Liver (tissue), 9 donors: ENCODE results near the gene PKP1. TPM values are rescaled to one million over a fixed set of nuclear protein-coding genes. Genes with fewer than 3 reads are reported as not detected.

Source experiments
- DNase-seq: peaks from one replicate; pipeline ENCODE4 v3.0.0-alpha.2; 2017; ENCODE audit warnings: low spot score
- H3K27ac ChIP-seq, 2 donors: one replicate each; pipeline ENCODE4 v1.7.0; 2013; ENCODE audit warnings: inconsistent platforms in 2 of 2, low read length in 2 of 2, control low read depth in 1 of 2, low read depth in 1 of 2, mild to moderate bottlenecking in 1 of 2
- H3K27me3 ChIP-seq, 4 donors: one replicate each; pipeline versions ENCODE4 v1.6.1 to v1.7.0; 2013; ENCODE audit warnings: low read length in 3 of 4, inconsistent platforms in 1 of 4, mild to moderate bottlenecking in 1 of 4, moderate library complexity in 1 of 4; ENCODE audit not compliant: control insufficient read depth in 4 of 4, insufficient read depth in 4 of 4
- H3K36me3 ChIP-seq, 4 donors: one replicate each; pipeline versions ENCODE4 v1.6.1 to v1.7.0; 2013; ENCODE audit warnings: low read length in 3 of 4, mild to moderate bottlenecking in 3 of 4, low read depth in 1 of 4, moderate library complexity in 1 of 4; ENCODE audit not compliant: control insufficient read depth in 4 of 4, insufficient read depth in 3 of 4
- H3K4me1 ChIP-seq, 4 donors: one replicate each; pipeline versions ENCODE4 v1.6.1 to v1.7.0; 2013; ENCODE audit warnings: low read length in 3 of 4, mild to moderate bottlenecking in 3 of 4, moderate library complexity in 1 of 4; ENCODE audit not compliant: control insufficient read depth in 4 of 4, insufficient read depth in 4 of 4
- H3K4me3 ChIP-seq, 3 donors: one replicate each; pipeline versions ENCODE4 v1.6.1 to v1.7.0; 2013; ENCODE audit warnings: low read length in 3 of 3, control low read depth in 1 of 3, low read depth in 1 of 3, mild to moderate bottlenecking in 1 of 3
- H3K9ac ChIP-seq, 2 donors: one replicate each; pipeline ENCODE4 v1.7.0; 2013; ENCODE audit warnings: low read length in 2 of 2, mild to moderate bottlenecking in 2 of 2, moderate library complexity in 2 of 2, control low read depth in 1 of 2, low read depth in 1 of 2
- H3K9me3 ChIP-seq, 4 donors: one replicate each; pipeline versions ENCODE4 v1.6.1 to v1.7.0; 2013; ENCODE audit warnings: low read length in 3 of 4; ENCODE audit not compliant: control insufficient read depth in 4 of 4
- CTCF ChIP-seq: fragments of 150-350 bp; IDR thresholded peaks from 2 replicates; pipeline ENCODE4 v1.5.1; 2017; ENCODE audit warnings: improper control_type of control experiment, low read depth, low read length; ENCODE audit not compliant: missing input control
- EGR1 ChIP-seq, 2 donors: IDR thresholded peaks; 2 replicates each; pipeline ENCODE4 v1.6.1; 2016 to 2018; ENCODE audit warnings: antibody characterized with exemption in 2 of 2, low read depth in 2 of 2
- FOXA1 ChIP-seq: IDR thresholded peaks from 2 replicates; pipeline ENCODE4 v1.6.1; 2016; ENCODE audit warnings: antibody characterized with exemption
- FOXA2 ChIP-seq: IDR thresholded peaks from 2 replicates; pipeline ENCODE4 v1.6.1; 2016; ENCODE audit warnings: antibody characterized with exemption
- HNF4A ChIP-seq, 2 donors: conservative IDR thresholded peaks; 2 replicates each; pipeline ENCODE4 v1.6.1; 2016; ENCODE audit warnings: antibody characterized with exemption in 2 of 2, mild to moderate bottlenecking in 2 of 2
- HNF4G ChIP-seq: IDR thresholded peaks from 2 replicates; pipeline ENCODE4 v1.6.1; 2016; ENCODE audit warnings: antibody characterized with exemption
- JUND ChIP-seq, 2 donors: IDR thresholded peaks; 2 replicates each; pipeline ENCODE4 v1.6.1; 2016; ENCODE audit warnings: antibody characterized with exemption in 2 of 2
- NR2F2 ChIP-seq: IDR thresholded peaks from 2 replicates; pipeline ENCODE4 v1.6.1; 2016; ENCODE audit warnings: antibody characterized with exemption
- RAD21 ChIP-seq, 2 donors: IDR thresholded peaks; 2 replicates each; pipeline ENCODE4 v1.6.1; 2016; ENCODE audit warnings: antibody characterized with exemption in 2 of 2, mild to moderate bottlenecking in 2 of 2
- REST ChIP-seq: IDR thresholded peaks from 2 replicates; pipeline ENCODE4 v1.6.1; 2016; ENCODE audit warnings: antibody characterized with exemption, mild to moderate bottlenecking
- RXRA ChIP-seq, 2 donors: IDR thresholded peaks; 2 replicates each; pipeline ENCODE4 v1.6.1; 2017 to 2018; ENCODE audit warnings: antibody characterized with exemption in 2 of 2, mild to moderate bottlenecking in 1 of 2
- SP1 ChIP-seq: IDR thresholded peaks from 2 replicates; pipeline ENCODE4 v1.6.1; 2018; ENCODE audit warnings: antibody characterized with exemption, mild to moderate bottlenecking
- TAF1 ChIP-seq: conservative IDR thresholded peaks from 2 replicates; pipeline ENCODE4 v1.6.1; 2016; ENCODE audit warnings: antibody characterized with exemption, mild to moderate bottlenecking
- YY1 ChIP-seq: IDR thresholded peaks from 2 replicates; pipeline ENCODE4 v1.6.1; 2016; ENCODE audit warnings: antibody characterized with exemption, mild to moderate bottlenecking
- WGBS: extraction: QIAGEN DNeasy Blood & Tissue Kit; methylation state at CpG from one replicate; pipeline ENCODE4 v1.1.7; 2013; 5-methylcytosine and 5-hydroxymethylcytosine counted together
- polyA plus RNA-seq, 2 donors: library from polyadenylated mRNA; stranded (reverse) in 1 of 2; unstranded in 1 of 2; fragments of 200-250 nt in 1 of 2; fragments of >200 nt in 1 of 2; fragmentation: Nextera tagmentation in 1 of 2; extraction: Ambion mirVana in 1 of 2; gene quantifications; one replicate each; pipeline versions ENCODE4 v1.2.1 to v1.2.3, GENCODE V29; 2013 to 2015
- total RNA-seq, 2 donors: library from RNA; depleted of rRNA; stranded (reverse); fragments of >200 nt; gene quantifications; one replicate each; pipeline ENCODE4 v1.2.3, GENCODE V29; 2014
- TF ChIP-seq, protein P1 (sequence below): IDR thresholded peaks from 2 replicates; pipeline ENCODE4 v1.6.1; 2016; ENCODE audit warnings: antibody characterized with exemption
- TF ChIP-seq, protein P2 (sequence below): IDR thresholded peaks from 2 replicates; pipeline ENCODE4 v1.6.1; 2016; ENCODE audit warnings: antibody characterized with exemption
- TF ChIP-seq, protein P3 (sequence below): IDR thresholded peaks from 2 replicates; pipeline ENCODE4 v1.6.1; 2016; ENCODE audit warnings: antibody characterized with exemption
- donor health status: healthy.
- donor health status: healthy.
- donor health status: healthy.
- donor health status: healthy.
- donor health status: healthy.

The PKP1 gene
- total and polyA plus RNA-seq, 4 donors: 0.01 TPM; not detected in 3

DNA sequence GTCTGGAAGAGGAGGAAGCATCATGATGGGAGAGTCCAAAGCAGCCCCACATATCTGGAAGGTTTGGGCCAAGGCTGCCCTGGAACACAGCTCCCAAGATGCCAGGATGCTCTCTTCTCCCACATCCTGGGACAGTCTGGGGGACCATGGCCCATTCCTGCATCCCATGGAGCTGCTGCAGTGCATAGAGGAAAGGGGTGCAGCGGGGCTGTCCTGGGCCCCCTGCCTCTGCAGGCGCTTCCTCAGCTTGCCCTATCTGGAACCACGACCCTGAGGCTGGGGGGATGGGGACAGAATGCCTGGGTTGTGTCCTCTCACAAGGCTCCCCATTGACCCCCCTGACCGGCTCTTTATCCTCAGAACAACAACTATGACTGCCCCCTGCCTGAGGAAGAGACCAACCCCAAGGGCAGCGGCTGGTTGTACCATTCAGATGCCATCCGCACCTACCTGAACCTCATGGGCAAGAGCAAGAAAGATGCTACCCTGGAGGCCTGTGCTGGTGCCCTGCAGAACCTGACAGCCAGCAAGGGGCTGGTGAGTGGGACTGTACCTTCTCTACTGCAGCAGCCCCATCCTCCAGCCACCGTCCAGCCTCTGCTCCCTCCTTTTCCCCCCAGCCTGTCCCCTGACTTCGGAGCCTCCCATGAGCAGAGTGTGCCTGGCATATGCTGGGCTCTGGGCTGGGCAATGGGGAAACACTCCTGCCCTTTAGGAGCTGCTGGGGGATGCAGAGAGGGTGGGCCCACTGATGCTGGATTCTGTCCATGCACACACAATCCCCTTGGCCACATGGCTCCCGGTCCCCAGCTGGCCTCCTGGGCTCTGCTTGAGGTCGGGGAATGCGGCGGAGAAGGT, 39.6 kb downstream of the PKP1 start:
- Histone ChIP-seq H3K27ac (no peak overlapping the region), H3K4me3 (no peak overlapping the region), H3K9me3 (no peaks in the 10 kb centered on the region), H3K4me1 (no peaks in the 10 kb centered on the region), H3K9ac (no peak overlapping the region), H3K27me3 (no peaks in the 10 kb centered on the region), H3K36me3 (no peaks in the 10 kb centered on the region)
- no peak for TF ChIP-seq RXRA (IDR thresholded peaks at IDR 0.05)
- no peak for TF ChIP-seq FOXA2
- TF ChIP-seq, protein P1, sequence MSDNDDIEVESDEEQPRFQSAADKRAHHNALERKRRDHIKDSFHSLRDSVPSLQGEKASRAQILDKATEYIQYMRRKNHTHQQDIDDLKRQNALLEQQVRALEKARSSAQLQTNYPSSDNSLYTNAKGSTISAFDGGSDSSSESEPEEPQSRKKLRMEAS: no peak
- TF ChIP-seq SP1: no peak
- no peak for TF ChIP-seq NR2F2
- no peak for TF ChIP-seq JUND (IDR thresholded peaks at IDR 0.05)
- TF ChIP-seq FOXA1: no peak
- TF ChIP-seq TAF1: no peak
- TF ChIP-seq, protein P2, sequence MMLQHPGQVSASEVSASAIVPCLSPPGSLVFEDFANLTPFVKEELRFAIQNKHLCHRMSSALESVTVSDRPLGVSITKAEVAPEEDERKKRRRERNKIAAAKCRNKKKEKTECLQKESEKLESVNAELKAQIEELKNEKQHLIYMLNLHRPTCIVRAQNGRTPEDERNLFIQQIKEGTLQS: no peak
- WGBS: 88% methylated on average over 12 of the region's 12 CpGs
- no peak for DNase-seq

- Histone ChIP-seq H3K27me3 (no peaks in the 10 kb centered on the region), H3K9me3 (no peaks in the 10 kb centered on the region), H3K9ac (no peak overlapping the region), H3K36me3 (no peaks in the 10 kb centered on the region), H3K4me3 (no peak overlapping the region), H3K4me1 (no peaks in the 10 kb centered on the region), H3K27ac (no peak overlapping the region)
- no peak for TF ChIP-seq RXRA (IDR thresholded peaks at IDR 0.05)
- no peak for TF ChIP-seq HNF4G
- TF ChIP-seq FOXA1: no peak
- no peak for TF ChIP-seq JUND (IDR thresholded peaks at IDR 0.05)
- no peak for TF ChIP-seq SP1
- no peak for TF ChIP-seq EGR1 (IDR thresholded peaks at IDR 0.05; ENCODE audit: low read depth in 2 of 2)
- TF ChIP-seq RAD21 (IDR thresholded peaks at IDR 0.05): no peak
- no peak for TF ChIP-seq YY1
- DNase-seq: no peak
- 97% methylated on average over 4 of the region's 4 CpGs for WGBS
These were observed 41.0 kb downstream of the PKP1 start for GRCh38 chr1:201324306-201324705.

DNA sequence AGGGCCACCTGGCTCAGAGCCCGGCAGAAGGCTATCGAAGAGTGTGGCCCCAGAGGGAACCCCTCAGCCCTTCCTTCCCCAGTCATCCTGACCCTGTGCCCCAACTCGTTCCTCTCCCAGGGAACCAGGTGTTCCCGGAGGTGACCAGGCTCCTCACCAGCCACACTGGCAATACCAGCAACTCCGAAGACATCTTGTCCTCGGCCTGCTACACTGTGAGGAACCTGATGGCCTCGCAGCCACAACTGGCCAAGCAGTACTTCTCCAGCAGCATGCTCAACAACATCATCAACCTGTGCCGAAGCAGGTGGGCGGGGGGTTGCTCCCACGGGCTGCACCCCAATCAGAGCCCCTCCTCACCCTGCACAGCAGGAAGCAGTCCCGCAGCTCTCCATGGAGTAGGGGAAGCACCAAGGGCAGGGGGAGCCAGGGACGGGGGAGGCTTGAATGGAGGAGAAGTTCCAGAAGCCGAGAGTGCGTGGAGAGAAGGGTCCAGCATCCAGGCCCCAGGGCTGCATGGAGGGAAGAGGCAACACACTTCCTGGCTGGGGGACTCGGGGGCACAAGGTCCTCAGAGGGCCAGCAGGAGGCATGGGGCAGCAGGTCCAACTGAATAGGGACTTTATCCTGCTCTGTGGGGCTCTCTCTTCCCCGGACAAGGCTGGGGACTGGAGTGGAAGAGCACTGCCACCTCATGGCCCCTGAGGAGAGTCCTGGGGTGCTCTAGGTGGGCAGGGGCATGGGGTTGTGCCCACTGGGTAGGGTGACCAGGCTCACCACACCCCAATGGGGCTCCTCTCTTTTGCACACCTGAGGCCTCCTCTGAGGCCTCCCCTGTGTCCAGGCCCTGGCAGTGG, 41.7 kb downstream of the PKP1 start:
- Histone ChIP-seq H3K4me1 (no peaks in the 10 kb centered on the region), H3K4me3 (no peak overlapping the region), H3K9me3 (no peaks in the 10 kb centered on the region), H3K27ac (no peak overlapping the region), H3K9ac (no peak overlapping the region), H3K36me3 (no peaks in the 10 kb centered on the region), H3K27me3 (no peaks in the 10 kb centered on the region)
- DNase-seq: no peak
- WGBS: 75% methylated on average over 16 of the region's 16 CpGs
- TF ChIP-seq HNF4G (no peak), HNF4A (conservative IDR thresholded peaks at IDR 0.05) (no peak), TAF1 (no peak), NR2F2 (no peak), REST (no peak), CTCF (no peak), RXRA (IDR thresholded peaks at IDR 0.05) (no peak), RAD21 (IDR thresholded peaks at IDR 0.05) (no peak), FOXA2 (no peak)
- TF ChIP-seq, protein P3, sequence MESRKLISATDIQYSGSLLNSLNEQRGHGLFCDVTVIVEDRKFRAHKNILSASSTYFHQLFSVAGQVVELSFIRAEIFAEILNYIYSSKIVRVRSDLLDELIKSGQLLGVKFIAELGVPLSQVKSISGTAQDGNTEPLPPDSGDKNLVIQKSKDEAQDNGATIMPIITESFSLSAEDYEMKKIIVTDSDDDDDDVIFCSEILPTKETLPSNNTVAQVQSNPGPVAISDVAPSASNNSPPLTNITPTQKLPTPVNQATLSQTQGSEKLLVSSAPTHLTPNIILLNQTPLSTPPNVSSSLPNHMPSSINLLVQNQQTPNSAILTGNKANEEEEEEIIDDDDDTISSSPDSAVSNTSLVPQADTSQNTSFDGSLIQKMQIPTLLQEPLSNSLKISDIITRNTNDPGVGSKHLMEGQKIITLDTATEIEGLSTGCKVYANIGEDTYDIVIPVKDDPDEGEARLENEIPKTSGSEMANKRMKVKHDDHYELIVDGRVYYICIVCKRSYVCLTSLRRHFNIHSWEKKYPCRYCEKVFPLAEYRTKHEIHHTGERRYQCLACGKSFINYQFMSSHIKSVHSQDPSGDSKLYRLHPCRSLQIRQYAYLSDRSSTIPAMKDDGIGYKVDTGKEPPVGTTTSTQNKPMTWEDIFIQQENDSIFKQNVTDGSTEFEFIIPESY: no peak
- TF ChIP-seq, protein P2: no peak
- TF ChIP-seq, protein P1: no peak
